Astrocyte of the spinal cord (primary cell): ENCODE data around the gene ADAM8.

ENCODE experiments used
- DNase-seq: peaks from one replicate; pipeline ENCODE4 v3.0.0; 2011; ENCODE audit warnings: low read depth, low spot score
- H3K4me3 ChIP-seq: 2 replicates; pipeline ENCODE4 v1.5.1; 2011; ENCODE audit warnings: low read depth, mild to moderate bottlenecking, low read length, moderate library complexity
- CTCF ChIP-seq: IDR thresholded peaks from 2 replicates; pipeline ENCODE4 v1.5.1; 2012; ENCODE audit warnings: low read depth, mild to moderate bottlenecking, low read length, inconsistent platforms
- in situ Hi-C: cut with HindIII; loops from 2 replicates; pipeline ENCODE4 v1.10.0; 2017; ENCODE audit warnings: low sequenced_read_pairs

ADAM8 gene

GRCh38 chr10:133283931-133284330 lies 7.3 kb upstream of the ADAM8 start:
- H3K4me3 ChIP-seq, result no peak overlapping the region
- TF ChIP-seq CTCF, result no peak
- in situ Hi-C loops, result no loop called here
- no peak for DNase-seq

GRCh38 chr10:133282846-133283390 lies 6.2 kb upstream of the ADAM8 start:
- TF ChIP-seq CTCF, result no peak
- no peak overlapping the region for H3K4me3 ChIP-seq
- no peak for DNase-seq
- in situ Hi-C loops, result no loop called here

GRCh38 chr10:133281628-133282372 lies 5.1 kb upstream of the ADAM8 start:
- H3K4me3 ChIP-seq, result no peak overlapping the region
- TF ChIP-seq CTCF, result no peak
- in situ Hi-C loops, result no loop called here
- no peak for DNase-seq

GRCh38 chr10:133281084-133281483 lies 4.4 kb upstream of the ADAM8 start:
- in situ Hi-C loops, result no loop called here
- no peak for DNase-seq
- TF ChIP-seq CTCF, result no peak
- no peak overlapping the region for H3K4me3 ChIP-seq

- H3K4me3 ChIP-seq, result no peak overlapping the region
- no peak for DNase-seq
- no peak for TF ChIP-seq CTCF
- in situ Hi-C loops, result no loop called here
Measured at GRCh38 chr10:133280391-133281059, 3.9 kb upstream of the ADAM8 start.

GRCh38 chr10:133279326-133280226 lies 2.9 kb upstream of the ADAM8 start:
- no peak for DNase-seq
- H3K4me3 ChIP-seq, result no peak overlapping the region
- no peak for TF ChIP-seq CTCF
- in situ Hi-C loops, result no loop called here
